Sigmoid colon (tissue), 7 donors: Measurements from ENCODE around the gene RHOA. TPM values are rescaled to one million over a fixed set of nuclear protein-coding genes. Genes with fewer than 3 reads are reported as not detected.

Experiments used
- DNase-seq: peaks from one replicate; pipeline ENCODE4 v3.0.0-alpha.2; 2019
- H3K27ac ChIP-seq, 4 donors: fragments of 200-600 bp; sonication (generic); one replicate each; pipeline ENCODE4 v1.5.1; 2016 to 2019; ENCODE audit warnings: mild to moderate bottlenecking in 1 of 4
- H3K27me3 ChIP-seq, 3 donors: fragments of 200-600 bp; sonication (generic); one replicate each; pipeline ENCODE4 v1.5.1; 2019; ENCODE audit warnings: mild to moderate bottlenecking in 1 of 3
- H3K36me3 ChIP-seq, 4 donors: fragments of 200-600 bp; sonication (generic); one replicate each; pipeline ENCODE4 v1.5.1; 2016 to 2019
- H3K4me1 ChIP-seq, 4 donors: fragments of 200-600 bp; sonication (generic); one replicate each; pipeline ENCODE4 v1.5.1; 2017 to 2019
- H3K4me3 ChIP-seq, 4 donors: fragments of 200-600 bp; sonication (generic); one replicate each; pipeline ENCODE4 v1.5.1; 2017 to 2019; ENCODE audit warnings: mild to moderate bottlenecking in 2 of 4, moderate library complexity in 1 of 4
- H3K9me3 ChIP-seq, 4 donors: fragments of 200-600 bp in 3 of 4; sonication (generic) in 3 of 4; one replicate each; pipeline versions ENCODE4 v1.5.1 to v1.6.1; 2013 to 2019
- EP300 ChIP-seq, 4 donors: sonication (generic); formaldehyde crosslinking; IDR thresholded peaks; one replicate each; pipeline ENCODE4 v1.6.1; 2017; ENCODE audit warnings: antibody characterized with exemption in 4 of 4
- POLR2A ChIP-seq, 2 donors: fragments of 450-650 bp; IDR thresholded peaks; one replicate each; pipeline ENCODE4 v1.6.1; 2016; ENCODE audit warnings: antibody characterized with exemption in 2 of 2, mild to moderate bottlenecking in 2 of 2, moderate library complexity in 2 of 2
- POLR2AphosphoS5 ChIP-seq, 4 donors: sonication (generic); formaldehyde crosslinking; IDR thresholded peaks; one replicate each; pipeline ENCODE4 v1.6.1; 2017; ENCODE audit warnings: antibody characterized with exemption in 4 of 4
- WGBS, 2 donors: extraction: QIAGEN DNeasy Blood & Tissue Kit; methylation state at CpG; one replicate each; pipeline ENCODE4 v1.1.7; 2013; 5-methylcytosine and 5-hydroxymethylcytosine counted together
- intact Hi-C: fragments of 100-400 bp; cut with DNase I; formaldehyde crosslinking; loops from one replicate; pipeline ENCODE4 v1.15.1; 2023
- polyA plus RNA-seq, 3 donors: library from polyadenylated mRNA; stranded (reverse); fragments of 200-250 nt; gene quantifications; one replicate each; pipeline ENCODE4 v1.2.3, GENCODE V29; 2013
- total RNA-seq, 4 donors: library from RNA; depleted of rRNA; stranded (reverse); fragments of >200 nt; gene quantifications; one replicate each; pipeline ENCODE4 v1.1.0, GENCODE V29; 2016
- TF ChIP-seq, protein P1 (sequence below), 4 experiments: fragments of 450-650 bp in 3 of 4; fragments of 200-600 bp in 1 of 4; IDR thresholded peaks; one replicate each; pipeline ENCODE4 v1.5.1; 2016 to 2019; ENCODE audit warnings: antibody characterized with exemption in 4 of 4, mild to moderate bottlenecking in 3 of 4, moderate library complexity in 2 of 4
- donor health status: healthy with polysubstance abuse.
- donor health status: Bipolar disorder and iron deficiency.
- donor health status: healthy.

RHOA gene
- total and polyA plus RNA-seq, 7 donors, result 369 to 516 (median 421) TPM

DNA sequence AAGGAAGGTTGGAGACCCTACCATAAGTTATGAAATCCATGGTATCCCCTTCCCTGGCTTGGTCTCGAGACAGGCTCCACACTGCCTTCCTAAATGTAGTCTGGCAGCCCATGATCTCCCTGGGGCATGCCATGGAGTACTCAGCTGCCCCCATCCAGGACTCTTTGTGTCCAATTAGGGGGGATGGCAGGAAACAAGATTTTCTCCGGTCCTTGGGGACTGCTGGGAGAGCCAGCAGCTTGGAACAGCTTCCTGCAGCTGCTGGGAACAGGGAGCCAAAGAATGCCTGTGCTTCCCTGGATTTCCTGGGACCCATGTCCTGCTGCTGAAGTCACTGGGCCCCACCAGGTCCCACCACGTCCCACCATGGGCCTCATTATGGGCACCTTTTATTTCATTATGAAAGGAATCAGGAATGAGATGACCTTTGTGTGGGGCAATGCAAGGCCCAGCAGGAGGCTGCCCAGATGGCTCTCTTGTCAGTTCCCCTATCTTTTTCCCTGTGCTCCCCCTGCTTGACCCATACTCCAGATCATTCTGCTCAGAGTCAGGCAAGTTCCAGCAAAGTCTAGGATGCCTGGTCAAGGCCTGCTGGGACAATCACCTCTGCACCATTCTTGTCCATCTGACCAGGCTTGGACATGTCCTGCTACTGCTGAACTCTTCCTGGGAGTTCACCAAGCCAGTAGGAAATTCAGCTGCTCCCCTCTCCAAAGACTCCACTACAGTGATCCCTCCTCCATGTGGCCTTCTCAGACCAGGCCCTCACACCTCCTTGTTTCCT lies 43.3 kb upstream of the RHOA start:
- 77 to 82% methylated on average over 3 of the region's 3 CpGs for WGBS, 2 donors
- DNase-seq, result no peak
- TF ChIP-seq POLR2AphosphoS5 (IDR thresholded peaks at IDR 0.05) (no peak), EP300 (IDR thresholded peaks at IDR 0.05) (no peak), POLR2A (IDR thresholded peaks at IDR 0.05) (no peak)
- TF ChIP-seq, protein P1, sequence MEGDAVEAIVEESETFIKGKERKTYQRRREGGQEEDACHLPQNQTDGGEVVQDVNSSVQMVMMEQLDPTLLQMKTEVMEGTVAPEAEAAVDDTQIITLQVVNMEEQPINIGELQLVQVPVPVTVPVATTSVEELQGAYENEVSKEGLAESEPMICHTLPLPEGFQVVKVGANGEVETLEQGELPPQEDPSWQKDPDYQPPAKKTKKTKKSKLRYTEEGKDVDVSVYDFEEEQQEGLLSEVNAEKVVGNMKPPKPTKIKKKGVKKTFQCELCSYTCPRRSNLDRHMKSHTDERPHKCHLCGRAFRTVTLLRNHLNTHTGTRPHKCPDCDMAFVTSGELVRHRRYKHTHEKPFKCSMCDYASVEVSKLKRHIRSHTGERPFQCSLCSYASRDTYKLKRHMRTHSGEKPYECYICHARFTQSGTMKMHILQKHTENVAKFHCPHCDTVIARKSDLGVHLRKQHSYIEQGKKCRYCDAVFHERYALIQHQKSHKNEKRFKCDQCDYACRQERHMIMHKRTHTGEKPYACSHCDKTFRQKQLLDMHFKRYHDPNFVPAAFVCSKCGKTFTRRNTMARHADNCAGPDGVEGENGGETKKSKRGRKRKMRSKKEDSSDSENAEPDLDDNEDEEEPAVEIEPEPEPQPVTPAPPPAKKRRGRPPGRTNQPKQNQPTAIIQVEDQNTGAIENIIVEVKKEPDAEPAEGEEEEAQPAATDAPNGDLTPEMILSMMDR (IDR thresholded peaks at IDR 0.05), result no peak
- H3K4me1 ChIP-seq, result peaks cover 0 to 7% (median 0%) of the 10 kb centered on the region in 4 donors
- no peaks in the 10 kb centered on the region for H3K27me3 ChIP-seq
- no peak overlapping the region for H3K4me3 ChIP-seq
- intact Hi-C loops, result no loop called here
- H3K36me3 ChIP-seq, result no peaks in the 10 kb centered on the region
- H3K27ac ChIP-seq, result no peak overlapping the region
- no peaks in the 10 kb centered on the region for H3K9me3 ChIP-seq

DNA sequence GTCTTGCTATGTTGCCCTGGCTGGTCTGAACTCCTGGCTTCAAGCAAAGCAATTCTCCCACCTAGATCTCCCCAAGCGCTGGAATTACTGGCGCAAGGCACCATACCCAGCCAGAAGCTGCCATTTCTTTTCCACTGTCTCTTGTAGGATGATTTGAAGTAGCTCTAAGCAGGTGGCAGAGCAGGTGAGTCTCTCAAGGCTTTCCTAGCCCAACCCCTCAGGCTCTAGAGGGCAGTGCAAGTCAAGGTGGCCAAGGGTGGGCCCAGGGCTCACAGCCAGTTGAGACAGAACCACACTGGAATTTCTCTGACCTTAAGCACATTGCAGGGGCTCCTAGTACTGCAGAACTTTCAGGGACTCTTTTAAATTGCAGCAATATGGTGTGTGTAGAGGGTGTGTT lies 42.7 kb upstream of the RHOA start:
- Histone ChIP-seq H3K4me3 (no peak overlapping the region), H3K4me1 (peaks cover 0 to 7% (median 0%) of the 10 kb centered on the region in 4 donors), H3K27me3 (no peaks in the 10 kb centered on the region), H3K27ac (no peak overlapping the region), H3K9me3 (no peaks in the 10 kb centered on the region), H3K36me3 (no peaks in the 10 kb centered on the region)
- intact Hi-C loops, result no loop called here
- TF ChIP-seq EP300 (IDR thresholded peaks at IDR 0.05) (no peak), POLR2A (IDR thresholded peaks at IDR 0.05) (no peak), POLR2AphosphoS5 (IDR thresholded peaks at IDR 0.05) (no peak)
- TF ChIP-seq, protein P1 (IDR thresholded peaks at IDR 0.05), result no peak
- WGBS, 2 donors, result 72 to 74% methylated on average over 2 of the region's 2 CpGs
- DNase-seq, result no peak

DNA sequence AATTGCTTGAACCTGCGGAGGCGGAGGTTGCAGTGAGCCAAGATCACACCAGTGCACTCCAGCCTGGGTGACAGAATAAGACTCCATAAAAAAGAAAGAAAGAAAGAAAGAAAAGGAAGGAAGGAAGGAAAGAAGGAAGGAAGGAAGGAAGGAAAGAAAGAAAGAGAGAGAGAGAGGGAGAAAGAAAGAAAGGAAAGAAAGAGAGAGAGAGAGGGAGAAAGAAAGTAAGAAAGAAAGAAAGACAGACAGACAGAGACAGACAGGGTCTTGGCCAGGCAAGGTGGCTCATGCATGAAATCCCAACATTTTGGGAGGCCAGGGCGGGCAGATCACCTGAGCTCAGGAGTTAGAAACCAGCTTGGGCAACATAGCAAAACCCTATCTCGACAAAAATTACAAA lies 41.8 kb upstream of the RHOA start:
- Histone ChIP-seq H3K36me3 (no peaks in the 10 kb centered on the region), H3K9me3 (no peaks in the 10 kb centered on the region), H3K4me1 (peaks cover 0 to 10% (median 2%) of the 10 kb centered on the region in 4 donors), H3K4me3 (no peak overlapping the region), H3K27me3 (no peaks in the 10 kb centered on the region), H3K27ac (no peak overlapping the region)
- no peak for DNase-seq
- intact Hi-C loops, result no loop called here
- TF ChIP-seq POLR2AphosphoS5 (IDR thresholded peaks at IDR 0.05) (no peak), EP300 (IDR thresholded peaks at IDR 0.05) (no peak), POLR2A (IDR thresholded peaks at IDR 0.05) (no peak)
- TF ChIP-seq, protein P1 (IDR thresholded peaks at IDR 0.05), result no peak
- 96 to 97% methylated on average over 4 of the region's 4 CpGs for WGBS, 2 donors

DNA sequence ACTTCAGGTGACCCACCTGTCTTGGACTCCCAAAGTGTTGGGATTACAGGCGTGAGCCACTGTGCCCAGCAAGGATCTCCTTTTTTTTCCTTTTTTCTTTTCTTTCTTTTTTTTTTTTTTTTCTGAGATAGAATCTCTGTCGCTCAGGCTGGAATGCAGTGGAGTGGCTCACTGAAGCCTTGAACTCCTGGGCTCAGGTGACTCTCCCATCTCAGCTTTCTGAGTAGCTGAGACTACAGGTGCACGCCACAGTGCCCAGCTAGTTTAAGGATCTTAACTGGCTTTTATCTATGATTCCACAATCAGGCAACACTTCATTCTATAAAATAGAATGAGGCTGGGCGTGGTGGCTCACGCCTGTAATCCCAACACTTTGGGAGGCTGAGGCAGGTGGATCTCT lies 33.6 kb upstream of the RHOA start:
- 83 to 91% methylated on average over 5 of the region's 5 CpGs for WGBS, 2 donors
- intact Hi-C loops, result loop anchor here (5.0 kb wide), 2 partner anchors 148 to 458 kb away; no protein-coding TSS in a partner anchor
- H3K36me3 ChIP-seq, result no peaks in the 10 kb centered on the region
- peaks cover 0 to 15% (median 11%) of the 10 kb centered on the region in 4 donors for H3K4me1 ChIP-seq
- no peaks in the 10 kb centered on the region for H3K9me3 ChIP-seq
- H3K4me3 ChIP-seq, result no peak overlapping the region
- no peak overlapping the region for H3K27ac ChIP-seq
- TF ChIP-seq POLR2AphosphoS5 (IDR thresholded peaks at IDR 0.05) (no peak), EP300 (IDR thresholded peaks at IDR 0.05) (no peak), POLR2A (IDR thresholded peaks at IDR 0.05) (no peak)
- TF ChIP-seq, protein P1 (IDR thresholded peaks at IDR 0.05), result no peak
- no peaks in the 10 kb centered on the region for H3K27me3 ChIP-seq
- no peak for DNase-seq
